OCI-M2 (cell line): ENCODE measurements around the gene FNDC11.
"Not testable (repeated sequence)": the region's sequence is repeated elsewhere in the genome, so short reads cannot be mapped to it uniquely, and the experiment has no call there.

Experiments
- DNase-seq: peaks from one replicate; lab custom pipeline; 2025; ENCODE audit not compliant: unreplicated experiment; lab: John Stamatoyannopoulos, UW

FNDC11 gene

GRCh38 chr20:63553933-63554290 is at the start of gene FNDC11:
FNDC11 (plus strand) TSS chr20:63554159; CDS start chr20:63555664, 1,505 bp downstream.
- peak; percentile 36 for DNase-seq

- no peak for DNase-seq
These were observed 49.3 kb upstream of the FNDC11 start for GRCh38 chr20:63504642-63505041.

- DNase-seq: no peak
These were observed 48.7 kb upstream of the FNDC11 start for GRCh38 chr20:63505281-63505680.

- no peak for DNase-seq
These were observed 48.2 kb upstream of the FNDC11 start for GRCh38 chr20:63505723-63506122.

- DNase-seq: no peak
These were observed 46.7 kb upstream of the FNDC11 start for GRCh38 chr20:63507083-63507743.

- DNase-seq: no peak
These were observed 45.7 kb upstream of the FNDC11 start for GRCh38 chr20:63508072-63508768.

GRCh38 chr20:63509088-63509564 is 44.8 kb upstream of the FNDC11 start:
- no peak for DNase-seq

- DNase-seq: no peak
These were observed 40.8 kb upstream of the FNDC11 start for GRCh38 chr20:63513207-63513606.

- not testable (repeated sequence) for DNase-seq
These were observed 39.4 kb upstream of the FNDC11 start for GRCh38 chr20:63514520-63514919.

GRCh38 chr20:63517376-63518309 is 36.3 kb upstream of the FNDC11 start:
- no peak for DNase-seq

- DNase-seq: no peak
These were observed 35.6 kb upstream of the FNDC11 start for GRCh38 chr20:63518351-63518861.

GRCh38 chr20:63518946-63519667 is 34.9 kb upstream of the FNDC11 start:
- DNase-seq: no peak

GRCh38 chr20:63519668-63520503 is 34.1 kb upstream of the FNDC11 start:
- no peak for DNase-seq

GRCh38 chr20:63520504-63520933 is 33.4 kb upstream of the FNDC11 start, which contains the start of gene PPDPF:
PPDPF (plus strand) TSS chr20:63520765; CDS start chr20:63521309, 544 bp downstream.
- DNase-seq: peak; percentile 41

GRCh38 chr20:63520934-63521601 is 32.9 kb upstream of the FNDC11 start:
- DNase-seq: no peak

- DNase-seq: no peak
These were observed 32.4 kb upstream of the FNDC11 start for GRCh38 chr20:63521602-63522001.

GRCh38 chr20:63522091-63522868 is 31.7 kb upstream of the FNDC11 start:
- DNase-seq: no peak

- DNase-seq: no peak
These were observed 30.9 kb upstream of the FNDC11 start for GRCh38 chr20:63522981-63523611.
